ENCODE measurements around the gene VAV1. TPM values are rescaled to one million over a fixed set of nuclear protein-coding genes. Genes with fewer than 3 reads are reported as not detected.
"Not testable (repeated sequence)": the region's sequence is repeated elsewhere in the genome, so short reads cannot be mapped to it uniquely, and the experiment has no call there.

Gene VAV1
- total and polyA plus RNA-seq, 9 donors: 0.71 to 5.0 (median 2.0) TPM

DNA sequence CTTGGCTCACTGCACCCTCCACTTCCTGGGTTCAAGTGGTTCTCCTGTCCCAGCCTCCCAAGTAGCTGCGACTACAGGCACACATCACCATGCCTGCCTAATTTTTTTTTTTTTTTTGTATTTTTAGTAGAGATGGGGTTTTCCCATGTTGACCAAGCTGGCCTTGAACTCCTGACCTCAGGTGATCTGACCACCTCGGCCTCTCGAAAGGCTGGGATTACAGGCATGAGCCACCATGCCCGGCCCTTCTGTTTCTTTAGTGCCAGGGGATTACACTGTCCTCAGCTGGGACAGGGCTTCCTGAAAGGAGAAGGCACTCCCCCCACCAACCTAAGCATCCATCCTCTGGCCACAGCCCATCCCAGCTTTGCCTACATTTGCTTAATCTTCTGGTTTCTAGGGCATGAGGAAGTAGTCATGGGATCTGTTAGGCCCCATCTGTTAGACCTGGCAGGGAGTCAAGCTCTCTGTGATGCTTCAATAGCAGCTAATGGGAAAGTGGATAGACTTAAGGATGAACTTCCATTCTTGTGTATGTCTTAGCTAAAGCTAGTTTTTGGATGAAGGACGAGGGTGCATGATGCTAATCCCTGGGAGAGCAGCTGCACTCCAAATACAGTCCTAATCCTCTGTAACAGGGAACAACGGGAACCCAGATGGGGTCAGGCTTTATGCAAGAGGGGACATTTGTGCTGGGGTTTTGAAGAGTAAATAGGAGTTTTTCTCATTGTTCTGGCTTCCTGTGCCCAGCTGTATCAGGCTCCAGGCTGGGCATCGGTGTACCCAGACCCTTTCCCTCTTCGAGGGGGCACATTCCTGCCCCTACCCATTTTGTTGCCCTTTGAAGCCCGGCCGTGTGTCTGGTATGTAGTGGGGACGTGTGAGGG is 2.6 kb downstream of the VAV1 start:
- DNase-seq: no peak
- Histone ChIP-seq H3K4me1 (ENCODE audit: insufficient read depth) (no peaks in the 10 kb centered on the region), H3K9me3 (no peaks in the 10 kb centered on the region), H3K27ac (no peak overlapping the region), H3K36me3 (no peaks in the 10 kb centered on the region), H3K4me3 (no peak overlapping the region), H3K27me3 (no peaks in the 10 kb centered on the region)
- intact Hi-C loops (cut with DNase I): no loop called here
- no peak for TF ChIP-seq POLR2A (IDR thresholded peaks at IDR 0.05)
- TF ChIP-seq, protein P1, sequence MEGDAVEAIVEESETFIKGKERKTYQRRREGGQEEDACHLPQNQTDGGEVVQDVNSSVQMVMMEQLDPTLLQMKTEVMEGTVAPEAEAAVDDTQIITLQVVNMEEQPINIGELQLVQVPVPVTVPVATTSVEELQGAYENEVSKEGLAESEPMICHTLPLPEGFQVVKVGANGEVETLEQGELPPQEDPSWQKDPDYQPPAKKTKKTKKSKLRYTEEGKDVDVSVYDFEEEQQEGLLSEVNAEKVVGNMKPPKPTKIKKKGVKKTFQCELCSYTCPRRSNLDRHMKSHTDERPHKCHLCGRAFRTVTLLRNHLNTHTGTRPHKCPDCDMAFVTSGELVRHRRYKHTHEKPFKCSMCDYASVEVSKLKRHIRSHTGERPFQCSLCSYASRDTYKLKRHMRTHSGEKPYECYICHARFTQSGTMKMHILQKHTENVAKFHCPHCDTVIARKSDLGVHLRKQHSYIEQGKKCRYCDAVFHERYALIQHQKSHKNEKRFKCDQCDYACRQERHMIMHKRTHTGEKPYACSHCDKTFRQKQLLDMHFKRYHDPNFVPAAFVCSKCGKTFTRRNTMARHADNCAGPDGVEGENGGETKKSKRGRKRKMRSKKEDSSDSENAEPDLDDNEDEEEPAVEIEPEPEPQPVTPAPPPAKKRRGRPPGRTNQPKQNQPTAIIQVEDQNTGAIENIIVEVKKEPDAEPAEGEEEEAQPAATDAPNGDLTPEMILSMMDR (IDR thresholded peaks at IDR 0.05): no peak
- TF ChIP-seq EP300 (IDR thresholded peaks at IDR 0.05): no peak
- WGBS, 3 donors: 77 to 83% (median 78%) methylated on average over 11 of the region's 11 CpGs

DNA sequence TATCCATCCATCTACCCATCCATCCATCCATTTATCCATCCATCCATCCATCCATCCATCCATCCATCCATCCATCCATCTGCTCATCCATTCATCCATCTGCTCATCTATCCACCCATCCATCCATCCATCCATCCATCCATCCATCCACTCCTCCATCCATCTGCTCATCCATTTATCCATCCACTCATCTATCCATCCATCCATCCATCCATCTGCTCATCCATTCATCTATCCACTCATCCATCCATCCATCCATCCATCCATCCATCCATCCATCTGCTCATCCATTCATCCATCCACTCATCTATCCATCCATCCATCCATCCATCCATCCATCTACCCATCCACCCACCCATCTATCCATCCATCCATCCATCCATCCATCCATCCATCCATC is 3.5 kb downstream of the VAV1 start:
- H3K36me3 ChIP-seq; H3K4me1 ChIP-seq (ENCODE audit: insufficient read depth); H3K4me3 ChIP-seq; DNase-seq; H3K27me3 ChIP-seq; H3K9me3 ChIP-seq; H3K27ac ChIP-seq; intact Hi-C loops (cut with DNase I): not testable (repeated sequence)

DNA sequence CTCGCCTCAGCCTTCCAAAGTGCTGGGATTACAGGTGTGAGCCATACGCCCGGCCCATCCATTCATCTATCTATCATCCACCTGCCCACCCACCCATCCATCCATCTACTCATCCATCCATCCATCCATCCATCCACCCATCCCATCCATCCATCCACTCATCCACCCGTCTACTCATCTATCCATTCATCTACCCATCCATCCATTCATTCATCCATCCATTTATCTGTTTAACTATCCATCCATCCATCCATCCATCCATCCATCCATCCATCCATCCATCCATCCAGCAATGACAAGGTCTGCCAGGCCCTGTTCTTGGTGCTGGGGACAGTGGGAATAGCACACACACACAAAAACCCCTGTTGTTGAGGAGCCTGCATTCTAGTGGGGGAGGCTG is 4.5 kb downstream of the VAV1 start:
- TF ChIP-seq, protein P1 (IDR thresholded peaks at IDR 0.05): no peak
- no peak for TF ChIP-seq EP300 (IDR thresholded peaks at IDR 0.05)
- no peaks in the 10 kb centered on the region for H3K36me3 ChIP-seq
- intact Hi-C loops (cut with DNase I): no loop called here
- DNase-seq: no peak
- WGBS, 3 donors: 83 to 88% (median 83%) methylated on average over 4 of the region's 4 CpGs
- H3K4me3 ChIP-seq: no peak overlapping the region
- no peaks in the 10 kb centered on the region for H3K9me3 ChIP-seq
- no peaks in the 10 kb centered on the region for H3K4me1 ChIP-seq (ENCODE audit: insufficient read depth)
- H3K27ac ChIP-seq: no peak overlapping the region
- H3K27me3 ChIP-seq: no peaks in the 10 kb centered on the region

DNA sequence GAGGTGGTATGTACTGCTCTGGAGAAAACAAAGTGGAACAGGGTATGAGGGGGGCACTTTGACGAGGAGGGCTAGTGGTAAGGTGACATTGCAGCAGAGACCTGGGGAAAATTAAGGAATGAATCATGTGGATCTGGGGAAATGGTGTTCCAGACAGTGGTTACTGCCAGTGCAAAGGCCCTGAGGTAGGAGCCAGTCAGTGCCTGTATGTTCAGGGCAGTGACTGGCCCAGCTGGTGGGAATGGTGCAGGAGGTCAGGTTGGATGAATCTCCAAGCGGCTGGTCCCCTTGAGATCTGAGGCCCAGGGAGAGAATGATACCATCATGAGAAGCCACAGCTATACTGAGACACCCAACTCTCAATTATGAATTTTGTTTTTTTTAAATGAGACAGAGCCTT is 4.9 kb downstream of the VAV1 start:
- Histone ChIP-seq H3K9me3 (no peaks in the 10 kb centered on the region), H3K27me3 (no peaks in the 10 kb centered on the region), H3K4me3 (no peak overlapping the region), H3K4me1 (ENCODE audit: insufficient read depth) (no peaks in the 10 kb centered on the region), H3K36me3 (no peaks in the 10 kb centered on the region), H3K27ac (no peak overlapping the region)
- TF ChIP-seq EP300 (IDR thresholded peaks at IDR 0.05) (no peak), POLR2A (IDR thresholded peaks at IDR 0.05) (no peak)
- TF ChIP-seq, protein P1 (IDR thresholded peaks at IDR 0.05): no peak
- WGBS, 3 donors: 70 to 85% (median 83%) methylated on average over 2 of the region's 2 CpGs
- no peak for DNase-seq
- intact Hi-C loops (cut with DNase I): no loop called here

DNA sequence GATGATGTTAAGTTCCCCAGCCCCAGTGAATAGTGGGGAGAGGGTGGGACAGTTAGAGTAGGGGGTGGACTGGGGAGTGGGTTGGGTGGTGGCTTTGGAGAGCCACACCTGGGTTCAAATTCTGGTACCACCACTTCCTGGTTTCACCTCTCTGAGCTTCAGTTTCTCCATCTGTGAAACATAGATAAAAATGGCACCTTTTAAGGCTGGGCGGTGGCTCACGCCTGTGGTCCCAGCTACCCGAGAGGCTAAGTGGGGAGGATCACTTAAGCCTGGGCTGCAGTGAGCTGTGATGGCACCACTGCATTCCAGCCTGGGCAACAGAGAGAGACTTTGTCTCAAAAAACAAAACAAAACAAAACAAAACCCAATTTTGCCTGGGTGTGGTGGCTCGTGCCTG is 5.9 kb downstream of the VAV1 start:
- 66 to 77% (median 71%) methylated on average over 4 of the region's 4 CpGs for WGBS, 3 donors
- TF ChIP-seq POLR2A (IDR thresholded peaks at IDR 0.05) (no peak), EP300 (IDR thresholded peaks at IDR 0.05) (no peak)
- TF ChIP-seq, protein P1 (IDR thresholded peaks at IDR 0.05): no peak
- Histone ChIP-seq H3K27ac (no peak overlapping the region), H3K9me3 (no peaks in the 10 kb centered on the region), H3K27me3 (no peaks in the 10 kb centered on the region), H3K4me3 (no peak overlapping the region), H3K36me3 (no peaks in the 10 kb centered on the region), H3K4me1 (ENCODE audit: insufficient read depth) (no peaks in the 10 kb centered on the region)
- intact Hi-C loops (cut with DNase I): no loop called here
- no peak for DNase-seq

Data from ovary (tissue), 9 donors.